Thyroid gland (tissue), 4 donors: ENCODE data around the gene DOCK2. TPM values are rescaled to one million over a fixed set of nuclear protein-coding genes. Genes with fewer than 3 reads are reported as not detected.

Experiments
- DNase-seq, 2 donors: peaks; one replicate each; pipeline ENCODE4 v3.0.0-alpha.2; 2019
- H3K27ac ChIP-seq, 3 donors: fragments of 200-600 bp; sonication (generic); 1 replicate in 2 of 3; 2 replicates in 1 of 3; pipeline ENCODE4 v1.5.1; 2016 to 2019; ENCODE audit warnings: mild to moderate bottlenecking in 1 of 3, moderate library complexity in 1 of 3
- H3K27me3 ChIP-seq: fragments of 200-600 bp; sonication (generic); one replicate; pipeline ENCODE4 v1.5.1; 2019
- H3K36me3 ChIP-seq, 2 donors: fragments of 200-600 bp; sonication (generic); one replicate each; pipeline ENCODE4 v1.5.1; 2016 to 2019
- H3K4me1 ChIP-seq, 2 donors: fragments of 200-600 bp; sonication (generic); one replicate each; pipeline ENCODE4 v1.5.1; 2017 to 2019
- H3K4me3 ChIP-seq, 3 donors: fragments of 200-600 bp; sonication (generic); replicated peaks in 1 of 3; 1 replicate in 2 of 3; 2 replicates in 1 of 3; pipeline ENCODE4 v1.5.1; 2016; ENCODE audit warnings: mild to moderate bottlenecking in 1 of 3
- H3K9me3 ChIP-seq: fragments of 200-600 bp; sonication (generic); one replicate; pipeline ENCODE4 v1.5.1; 2017
- CTCF ChIP-seq, 6 experiments: fragments of 200-600 bp in 3 of 6; fragments of 450-650 bp in 3 of 6; sonication (generic) in 3 of 6; IDR thresholded peaks; one replicate each; pipeline ENCODE4 v1.5.1; 2016 to 2019; ENCODE audit warnings: antibody characterized with exemption in 6 of 6, mild to moderate bottlenecking in 2 of 6, inconsistent platforms in 1 of 6, moderate library complexity in 1 of 6
- POLR2A ChIP-seq, 2 donors: fragments of 450-650 bp; IDR thresholded peaks; one replicate each; pipeline ENCODE4 v1.6.1; 2017; ENCODE audit warnings: antibody characterized with exemption in 2 of 2, mild to moderate bottlenecking in 2 of 2, moderate library complexity in 1 of 2
- WGBS, 2 donors: methylation state at CpG; one replicate each; pipeline ENCODE4 v1.1.5; 2017; 5-methylcytosine and 5-hydroxymethylcytosine counted together
- intact Hi-C: fragments of 100-400 bp; cut with DNase I; formaldehyde crosslinking; loops from one replicate; pipeline ENCODE4 v1.15.1; 2023
- total RNA-seq, 4 donors: library from RNA; depleted of rRNA; stranded (reverse); fragments of >200 nt; gene quantifications; one replicate each; pipeline ENCODE4 v1.2.3, GENCODE V29; 2016

DOCK2 gene
- total RNA-seq, 4 donors from 2014 or later, result 4.3 to 14.1 (median 8.6) TPM

GRCh38 chr5:169636477-169637084, 494 bp upstream of the DOCK2 start:
- WGBS, 2 donors, result 47 to 50% methylated on average over 23 of the region's 23 CpGs
- no peak overlapping the region for H3K4me3 ChIP-seq
- H3K4me1 ChIP-seq, result peaks cover 0 to 3% of the 10 kb centered on the region in 2 donors
- no peaks in the 10 kb centered on the region for H3K36me3 ChIP-seq
- no peak overlapping the region for H3K27ac ChIP-seq
- H3K27me3 ChIP-seq, result no peaks in the 10 kb centered on the region
- no peak for TF ChIP-seq CTCF (IDR thresholded peaks at IDR 0.05)
- no peak for TF ChIP-seq POLR2A (IDR thresholded peaks at IDR 0.05)
- no peak for DNase-seq
- intact Hi-C loops, result no loop called here
- H3K9me3 ChIP-seq, result no peaks in the 10 kb centered on the region

- Histone ChIP-seq H3K27me3 (no peaks in the 10 kb centered on the region), H3K4me3 (peak overlapping the region in 1 of 3 donors; percentile 14), H3K27ac (no peak overlapping the region), H3K4me1 (peaks cover 0 to 3% of the 10 kb centered on the region in 2 donors), H3K9me3 (no peaks in the 10 kb centered on the region), H3K36me3 (no peaks in the 10 kb centered on the region)
- TF ChIP-seq POLR2A (IDR thresholded peaks at IDR 0.05), result no peak
- no peak for TF ChIP-seq CTCF (IDR thresholded peaks at IDR 0.05)
- intact Hi-C loops, result no loop called here
- peak in 1 of 2 donors; percentile 6 for DNase-seq
- 21 to 26% methylated on average over 13 to 14 of the region's 18 CpGs for WGBS, 2 donors
Measured at GRCh38 chr5:169637549-169638121, 560 bp downstream of the DOCK2 start.

GRCh38 chr5:169641253-169641652, 4.2 kb downstream of the DOCK2 start:
- peaks cover 0 to 3% of the 10 kb centered on the region in 2 donors for H3K4me1 ChIP-seq
- H3K27ac ChIP-seq, result no peak overlapping the region
- no peaks in the 10 kb centered on the region for H3K27me3 ChIP-seq
- H3K36me3 ChIP-seq, result no peaks in the 10 kb centered on the region
- WGBS, 2 donors, result 12 to 16% methylated on average over 6 of the region's 6 CpGs
- intact Hi-C loops, result no loop called here
- TF ChIP-seq POLR2A (IDR thresholded peaks at IDR 0.05) (no peak), CTCF (IDR thresholded peaks at IDR 0.05) (no peak)
- H3K9me3 ChIP-seq, result no peaks in the 10 kb centered on the region
- no peak overlapping the region for H3K4me3 ChIP-seq
- peak; percentile 37 to 45 for DNase-seq

GRCh38 chr5:169646856-169647255, 9.8 kb downstream of the DOCK2 start:
- TF ChIP-seq CTCF (IDR thresholded peaks at IDR 0.05) (no peak), POLR2A (IDR thresholded peaks at IDR 0.05) (no peak)
- Histone ChIP-seq H3K4me3 (no peak overlapping the region), H3K27me3 (no peaks in the 10 kb centered on the region), H3K4me1 (no peaks in the 10 kb centered on the region), H3K27ac (no peak overlapping the region), H3K9me3 (no peaks in the 10 kb centered on the region), H3K36me3 (no peaks in the 10 kb centered on the region)
- 81 to 89% methylated on average over 3 of the region's 3 CpGs for WGBS, 2 donors
- no peak for DNase-seq
- intact Hi-C loops, result no loop called here

- TF ChIP-seq POLR2A (IDR thresholded peaks at IDR 0.05) (no peak), CTCF (IDR thresholded peaks at IDR 0.05) (no peak)
- no peaks in the 10 kb centered on the region for H3K27me3 ChIP-seq
- H3K36me3 ChIP-seq, result no peaks in the 10 kb centered on the region
- DNase-seq, result no peak
- intact Hi-C loops, result no loop called here
- no peak overlapping the region for H3K27ac ChIP-seq
- H3K4me1 ChIP-seq, result no peaks in the 10 kb centered on the region
- 3 to 9% methylated on average over 1 of the region's 1 CpG for WGBS, 2 donors
- no peak overlapping the region for H3K4me3 ChIP-seq
- no peaks in the 10 kb centered on the region for H3K9me3 ChIP-seq
Measured at GRCh38 chr5:169647566-169647965, 10.5 kb downstream of the DOCK2 start.
